Naive thymus-derived CD8-positive, alpha-beta T cell (primary cell): ENCODE measurements around the gene ELOF1. TPM values are rescaled to one million over a fixed set of nuclear protein-coding genes. Genes with fewer than 3 reads are reported as not detected.
A peak's percentile ranks its signal among the peaks of the same experiment; 100 is the strongest.

Experiments
- ATAC-seq, 2 donors: fragments of 150-1000 bp; cut with Tn5 transposase in 1 of 2; sonication (Bioruptor Pico), chemical (Tn5 transposase) in 1 of 2; 1 replicate in 1 of 2; 2 replicates in 1 of 2; pipeline ENCODE4 v1.10.0; 2021; ENCODE audit warnings: mild to moderate bottlenecking in 2 of 2, moderate library complexity in 2 of 2
- POLR2A ChIA-PET: fragments of 350-600 bp; sonication (Branson Sonifier 250); formaldehyde crosslinking; loops from one replicate; lab custom pipeline; 2021; ENCODE audit warnings: antibody characterized with exemption; lab: Charles Lee
- DNase-seq, 10 donors: peaks; one replicate each; pipeline versions ENCODE4 v3.0.0 to v3.0.0-alpha.2; 2020 to 2022
- H3K27ac Mint-ChIP-seq, 10 donors: one replicate each; pipeline ENCODE4 v1.8.0; 2020 to 2022; ENCODE audit warnings: mild to moderate bottlenecking in 10 of 10, mixed read lengths in 10 of 10, moderate library complexity in 4 of 10, inconsistent platforms in 1 of 10
- H3K27me3 Mint-ChIP-seq, 5 donors: one replicate each; pipeline ENCODE4 v1.8.0; 2021 to 2022; ENCODE audit warnings: mixed read lengths in 5 of 5
- H3K36me3 Mint-ChIP-seq, 3 donors: one replicate each; pipeline ENCODE4 v1.8.0; 2020 to 2022; ENCODE audit warnings: mixed read lengths in 3 of 3, mild to moderate bottlenecking in 2 of 3, inconsistent platforms in 1 of 3
- H3K4me1 Mint-ChIP-seq, 4 donors: one replicate each; pipeline ENCODE4 v1.8.0; 2021 to 2022; ENCODE audit warnings: mixed read lengths in 4 of 4
- H3K4me3 Mint-ChIP-seq, 10 donors: one replicate each; pipeline ENCODE4 v1.8.0; 2020 to 2022; ENCODE audit warnings: mild to moderate bottlenecking in 10 of 10, mixed read lengths in 10 of 10, moderate library complexity in 6 of 10, inconsistent platforms in 1 of 10
- H3K9me3 Mint-ChIP-seq, 9 donors: one replicate each; pipeline ENCODE4 v1.8.0; 2020 to 2022; ENCODE audit warnings: mixed read lengths in 9 of 9, mild to moderate bottlenecking in 3 of 9, inconsistent platforms in 1 of 9, moderate library complexity in 1 of 9
- polyA plus RNA-seq, 3 donors: library from polyadenylated mRNA; unstranded; fragments of 300-500 nt; fragmentation: Illumina TruSeq; gene quantifications; one replicate each; pipeline ENCODE4 v1.2.3, GENCODE V29; 2021
- total RNA-seq, 8 experiments: library from RNA in 2 of 8; stranded (reverse) in 2 of 8; gene quantifications; one replicate each; pipeline ENCODE4 v1.2.3 and lab custom pipeline; 2021 to 2026

ELOF1 gene
- total and polyA plus RNA-seq, 5 experiments from 2014 or later, result 41.0 to 91.0 (median 71.4) TPM

- POLR2A ChIA-PET, result interaction anchor here (0.6 kb wide), 1 partner anchor 228 kb away, joined by 3 read pairs; no protein-coding TSS in a partner anchor
Observed at GRCh38 chr19:11547929-11548700, 10.9 kb downstream of the ELOF1 start.

GRCh38 chr19:11541238-11541637, 17.8 kb downstream of the ELOF1 start:
- H3K4me1 Mint-ChIP-seq, result peaks cover 0 to 11% (median 4%) of the 10 kb centered on the region in 4 donors
- ATAC-seq, result no peak

More at GRCh38 chr19:11547929-11548700, 10.9 kb downstream of the ELOF1 start:
- Mint-ChIP-seq H3K4me1 (peaks cover 0 to 8% (median 0%) of the 10 kb centered on the region in 4 donors), H3K9me3 (no peaks in the 10 kb centered on the region), H3K4me3 (no peak overlapping the region), H3K27me3 (peaks cover 0 to 10% (median 5%) of the 10 kb centered on the region in 5 donors), H3K27ac (no peak overlapping the region), H3K36me3 (peaks cover 0 to 5% (median 0%) of the 10 kb centered on the region in 3 donors)
- ATAC-seq (no peak), DNase-seq (no peak)

GRCh38 chr19:11540645-11541044, 18.4 kb downstream of the ELOF1 start:
- H3K9me3 Mint-ChIP-seq, result no peaks in the 10 kb centered on the region
- no peak overlapping the region for H3K4me3 Mint-ChIP-seq
- POLR2A ChIA-PET, result no interaction called here
- peaks cover 1 to 15% (median 5%) of the 10 kb centered on the region in 4 donors for H3K4me1 Mint-ChIP-seq
- H3K27ac Mint-ChIP-seq, result no peak overlapping the region
- peaks cover 4 to 49% (median 19%) of the 10 kb centered on the region in 5 donors for H3K27me3 Mint-ChIP-seq
- ATAC-seq (no peak), DNase-seq (no peak)
- no peaks in the 10 kb centered on the region for H3K36me3 Mint-ChIP-seq

More at GRCh38 chr19:11541238-11541637, 17.8 kb downstream of the ELOF1 start:
- Mint-ChIP-seq H3K4me3 (no peak overlapping the region), H3K36me3 (no peaks in the 10 kb centered on the region), H3K9me3 (no peaks in the 10 kb centered on the region), H3K27ac (no peak overlapping the region), H3K27me3 (peaks cover 4 to 49% (median 19%) of the 10 kb centered on the region in 5 donors)
- no peak for DNase-seq
- POLR2A ChIA-PET, result interaction anchor here (0.7 kb wide), 1 partner anchor 34 kb away, joined by 3 read pairs; no protein-coding TSS in a partner anchor

- Mint-ChIP-seq H3K27me3 (peaks cover 4 to 45% (median 19%) of the 10 kb centered on the region in 5 donors), H3K4me1 (peaks cover 4 to 22% (median 11%) of the 10 kb centered on the region in 4 donors), H3K36me3 (no peaks in the 10 kb centered on the region), H3K27ac (no peak overlapping the region), H3K9me3 (no peaks in the 10 kb centered on the region), H3K4me3 (no peak overlapping the region)
- DNase-seq (no peak), ATAC-seq (no peak)
- POLR2A ChIA-PET, result no interaction called here
Observed at GRCh38 chr19:11539495-11540365, 19.3 kb downstream of the ELOF1 start.

GRCh38 chr19:11538232-11539036, 20.6 kb downstream of the ELOF1 start, which contains the start of gene CNN1:
Gene CNN1 (plus strand): TSS chr19:11538851. CDS start chr19:11538928, 77 bp downstream.
- H3K4me3 Mint-ChIP-seq, result peak within 1 kb of the TSS in 1 of 10 donors; percentile 10
- H3K36me3 Mint-ChIP-seq, result no peaks in the 10 kb centered on the region
- DNase-seq (no peak), ATAC-seq (no peak)
- peaks cover 4 to 26% (median 13%) of the 10 kb centered on the region in 4 donors for H3K4me1 Mint-ChIP-seq
- peak within 1 kb of the TSS in 1 of 10 donors; percentile 56 for H3K27ac Mint-ChIP-seq
- H3K27me3 Mint-ChIP-seq, result peaks cover 4 to 39% (median 15%) of the 10 kb centered on the region in 5 donors
- POLR2A ChIA-PET, result no interaction called here
- no peaks in the 10 kb centered on the region for H3K9me3 Mint-ChIP-seq

GRCh38 chr19:11535792-11536595, 23.0 kb downstream of the ELOF1 start:
- peak; percentile 89 for ATAC-seq
- no peaks in the 10 kb centered on the region for H3K9me3 Mint-ChIP-seq
- peaks cover 0 to 26% (median 15%) of the 10 kb centered on the region in 5 donors for H3K27me3 Mint-ChIP-seq
- peaks cover 4 to 26% (median 15%) of the 10 kb centered on the region in 4 donors for H3K4me1 Mint-ChIP-seq
- peak; percentile 65 to 85 (median 76) for DNase-seq
- H3K36me3 Mint-ChIP-seq, result no peaks in the 10 kb centered on the region
- H3K27ac Mint-ChIP-seq, result peak overlapping the region in 8 of 10 donors; percentile 49 to 94 (median 74)
- POLR2A ChIA-PET, result interaction anchor here (0.9 to 1.2 kb wide), 6 partner anchors 11 to 161 kb away, joined by 3 to 6 read pairs (median 3); partner anchors contain the start of gene ELOF1
- H3K4me3 Mint-ChIP-seq, result peak overlapping the region; percentile 47 to 85 (median 69)

GRCh38 chr19:11534948-11535347, 24.1 kb downstream of the ELOF1 start:
- no peak for ATAC-seq
- POLR2A ChIA-PET, result interaction anchor here (0.6 kb wide), 1 partner anchor 450 kb away, joined by 3 read pairs; no protein-coding TSS in a partner anchor
- DNase-seq, result no peak
- Mint-ChIP-seq H3K4me1 (peaks cover 5 to 26% (median 17%) of the 10 kb centered on the region in 4 donors), H3K27ac (peak overlapping the region in 7 of 10 donors; percentile 15 to 94 (median 55)), H3K9me3 (no peaks in the 10 kb centered on the region), H3K4me3 (peak overlapping the region in 4 of 10 donors; percentile 0 to 58 (median 30)), H3K27me3 (peaks cover 0 to 18% (median 9%) of the 10 kb centered on the region in 5 donors), H3K36me3 (no peaks in the 10 kb centered on the region)

- Mint-ChIP-seq H3K36me3 (no peaks in the 10 kb centered on the region), H3K27ac (peak overlapping the region in 7 of 10 donors; percentile 1 to 94 (median 55)), H3K27me3 (peaks cover 0 to 14% (median 9%) of the 10 kb centered on the region in 5 donors), H3K4me1 (peaks cover 5 to 26% (median 17%) of the 10 kb centered on the region in 4 donors), H3K9me3 (no peaks in the 10 kb centered on the region), H3K4me3 (peak overlapping the region in 4 of 10 donors; percentile 0 to 58 (median 30))
- POLR2A ChIA-PET, result interaction anchor here (0.6 to 1.2 kb wide), 2 partner anchors 29 to 450 kb away, joined by 3 read pairs; partner anchors contain the start of gene ZNF653
- ATAC-seq (no peak), DNase-seq (no peak)
Observed at GRCh38 chr19:11534538-11534937, 24.5 kb downstream of the ELOF1 start.

- H3K4me1 Mint-ChIP-seq, result peaks cover 16 to 35% (median 26%) of the 10 kb centered on the region in 4 donors
- H3K4me3 Mint-ChIP-seq, result peak overlapping the region in 2 of 10 donors; percentile 20 to 22
- no peaks in the 10 kb centered on the region for H3K27me3 Mint-ChIP-seq
- no peaks in the 10 kb centered on the region for H3K9me3 Mint-ChIP-seq
- POLR2A ChIA-PET, result no interaction called here
- peak overlapping the region in 1 of 10 donors; percentile 38 for H3K27ac Mint-ChIP-seq
- ATAC-seq (no peak), DNase-seq (peak in 4 of 10 donors; percentile 7 to 23 (median 13))
- peaks cover 0 to 4% (median 0%) of the 10 kb centered on the region in 3 donors for H3K36me3 Mint-ChIP-seq
Observed at GRCh38 chr19:11530432-11530831, 28.6 kb downstream of the ELOF1 start.

- Mint-ChIP-seq H3K4me1 (peaks cover 10 to 29% (median 21%) of the 10 kb centered on the region in 4 donors), H3K27me3 (no peaks in the 10 kb centered on the region), H3K36me3 (peaks cover 0 to 11% (median 0%) of the 10 kb centered on the region in 3 donors), H3K27ac (peak within 1 kb of the TSS; percentile 87 to 98 (median 95)), H3K4me3 (peak within 1 kb of the TSS; percentile 94 to 99 (median 98)), H3K9me3 (no peaks in the 10 kb centered on the region)
- POLR2A ChIA-PET, result interaction anchor here (0.6 to 1.9 kb wide), 9 partner anchors 12 to 1122 kb away, joined by 3 to 15 read pairs (median 4); partner anchors contain the start of genes ELOF1, SWSAP1 and ZNF653
- DNase-seq (peak; percentile 77 to 95 (median 90)), ATAC-seq (peak; percentile 99)
Observed at GRCh38 chr19:11528551-11529341, 30.3 kb downstream of the ELOF1 start, which contains the start of gene ECSIT. Gene ECSIT (minus strand): TSS chr19:11529134. CDS start chr19:11519170, 9,964 bp downstream.
